Cardiac fibroblast (primary cell): Measurements from ENCODE around the gene VIPR1.
A peak's percentile ranks its signal among the peaks of the same experiment; 100 is the strongest.
"Not testable (repeated sequence)": the region's sequence is repeated elsewhere in the genome, so short reads cannot be mapped to it uniquely, and the experiment has no call there.

ENCODE experiments used
- DNase-seq, 2 donors: peaks; one replicate each; pipeline versions ENCODE4 v3.0.0 to v3.0.0-alpha.2; 2010; ENCODE audit warnings: low read depth in 2 of 2
- H3K4me3 ChIP-seq, 2 donors: replicated peaks in 1 of 2; 1 replicate in 1 of 2; 2 replicates in 1 of 2; pipeline ENCODE4 v1.5.1; 2011; ENCODE audit warnings: low read depth in 2 of 2, low read length in 2 of 2, mild to moderate bottlenecking in 2 of 2, moderate library complexity in 1 of 2
- CTCF ChIP-seq: IDR thresholded peaks from one replicate; pipeline ENCODE4 v1.5.1; 2011; ENCODE audit warnings: low read depth, mild to moderate bottlenecking, low read length, inconsistent platforms

Gene VIPR1

GRCh38 chr3:42557854-42558253, 55.4 kb downstream of the VIPR1 start:
- DNase-seq: no peak
- no peak overlapping the region for H3K4me3 ChIP-seq
- no peak for TF ChIP-seq CTCF

GRCh38 chr3:42562047-42562907, 59.8 kb downstream of the VIPR1 start:
- H3K4me3 ChIP-seq: no peak overlapping the region
- no peak for TF ChIP-seq CTCF
- no peak for DNase-seq

GRCh38 chr3:42569593-42570142, 67.2 kb downstream of the VIPR1 start:
- H3K4me3 ChIP-seq: no peak overlapping the region
- no peak for TF ChIP-seq CTCF
- DNase-seq: no peak

GRCh38 chr3:42572278-42572677, 69.8 kb downstream of the VIPR1 start:
- peak; percentile 68 for TF ChIP-seq CTCF
- H3K4me3 ChIP-seq: no peak overlapping the region
- peak; percentile 45 to 52 for DNase-seq

GRCh38 chr3:42575137-42575741, 72.8 kb downstream of the VIPR1 start:
- H3K4me3 ChIP-seq: no peak overlapping the region
- no peak for DNase-seq
- TF ChIP-seq CTCF: no peak

- no peak for TF ChIP-seq CTCF
- no peak overlapping the region for H3K4me3 ChIP-seq
- DNase-seq: no peak
Observed at GRCh38 chr3:42578054-42578453, 75.6 kb downstream of the VIPR1 start.

GRCh38 chr3:42579346-42579745, 76.9 kb downstream of the VIPR1 start:
- not testable (repeated sequence) for DNase-seq, H3K4me3 ChIP-seq
